Posterior cingulate gyrus (tissue), 11 donors: ENCODE results near the gene TCHH.

Experiments
- DNase-seq, 10 donors: peaks; one replicate each; pipeline versions ENCODE4 v3.0.0 to v3.0.0-alpha.2; 2020 to 2021; ENCODE audit warnings: mixed read lengths in 3 of 10
- intact Hi-C: fragments of 100-400 bp; cut with DNase I; formaldehyde crosslinking; loops from one replicate; pipeline ENCODE4 v1.15.1; 2023

Gene TCHH

DNA sequence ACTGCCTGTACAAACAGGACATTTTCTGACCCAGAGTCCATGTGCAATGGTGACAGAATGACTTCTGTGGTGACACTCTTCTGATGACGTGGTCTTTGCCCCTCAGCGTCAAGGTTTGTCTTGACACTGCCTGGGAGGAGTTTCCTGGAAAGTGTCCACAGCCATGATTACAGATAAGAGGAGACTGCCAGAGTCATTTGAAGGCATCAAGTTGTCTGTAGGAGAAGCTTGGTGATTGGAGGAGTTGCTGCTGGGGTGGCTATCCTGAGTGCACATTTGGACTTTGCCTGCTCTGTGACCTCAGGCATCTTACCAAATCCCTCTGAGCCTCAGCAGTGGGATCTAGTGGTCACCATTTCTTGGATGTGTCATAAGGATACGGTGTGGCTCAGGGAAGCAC, 44.1 kb downstream of the TCHH start:
- intact Hi-C loops = no loop called here
- DNase-seq = no peak

DNA sequence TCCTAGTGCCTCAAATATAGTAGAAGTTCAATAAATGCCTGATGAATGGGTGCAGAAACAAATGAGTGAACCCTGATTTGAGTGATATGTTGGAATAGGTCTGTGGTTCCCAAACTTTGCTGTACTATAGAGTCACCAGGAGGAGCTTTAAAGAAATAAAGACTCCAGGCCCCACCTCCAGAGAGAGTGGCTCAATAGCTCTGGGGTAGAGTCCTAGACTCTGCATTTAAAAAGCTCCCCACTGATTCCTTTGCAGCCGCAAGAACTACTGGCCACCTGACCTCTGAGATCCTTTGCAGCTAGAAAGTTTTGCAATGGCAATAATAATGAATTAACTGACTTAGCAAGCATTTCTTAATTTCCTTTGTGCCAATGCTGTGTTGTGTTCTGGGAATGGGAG, 47.3 kb downstream of the TCHH start:
- DNase-seq = no peak
- intact Hi-C loops = no loop called here

DNA sequence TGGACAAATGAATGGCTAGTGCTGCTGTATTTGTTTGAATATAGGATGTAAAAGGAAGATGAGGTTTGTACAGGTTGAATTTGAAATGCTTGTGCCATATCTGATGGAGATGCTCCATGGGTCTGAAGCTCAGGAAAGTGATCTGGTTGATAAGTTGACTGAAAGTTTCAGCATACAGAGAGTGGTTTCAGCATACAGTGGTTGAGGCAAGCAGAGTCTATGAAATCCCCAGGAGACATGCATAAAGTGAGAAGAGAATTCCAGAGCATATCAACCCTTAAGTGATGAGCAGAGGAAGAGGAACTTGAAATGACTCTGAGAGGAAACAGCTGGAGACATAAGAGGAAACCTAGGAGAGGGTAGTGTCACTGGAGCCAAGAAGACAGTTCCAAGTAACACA, 48.1 kb downstream of the TCHH start:
- DNase-seq = no peak
- intact Hi-C loops = no loop called here

DNA sequence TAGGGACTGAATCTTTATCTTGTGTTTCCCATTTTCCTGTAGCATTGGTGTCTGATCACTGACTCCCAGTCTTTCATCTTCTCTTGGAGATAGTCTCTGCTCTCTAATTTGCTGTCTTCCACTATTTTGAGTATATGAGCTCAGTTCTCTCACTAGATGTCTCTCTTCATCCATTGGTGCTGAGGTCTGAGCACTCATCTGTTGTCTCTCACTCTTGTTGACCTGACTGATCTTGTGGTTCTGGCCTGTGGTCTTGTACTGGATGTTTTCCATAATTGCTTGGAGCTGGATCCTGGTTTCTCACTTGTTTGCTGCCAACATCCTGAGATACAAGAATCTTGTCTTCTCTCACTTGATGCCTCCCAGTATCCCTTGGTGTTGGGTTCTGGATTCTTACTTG, 53.3 kb downstream of the TCHH start:
- no peak for DNase-seq
- intact Hi-C loops = no loop called here
